Trophoblast cell (in vitro differentiated cells and primary cell): ENCODE measurements around the gene ELP4.

Experiments
- DNase-seq, 2 donors: peaks; one replicate each; pipeline ENCODE4 v3.0.0-alpha.2; 2016
- H2AFZ ChIP-seq: 2 replicates; pipeline ENCODE4 v1.6.1; 2013; ENCODE audit warnings: low read length, moderate library complexity, mild to moderate bottlenecking; ENCODE audit not compliant: insufficient read depth, poor library complexity
- H2AK5ac ChIP-seq: 2 replicates; pipeline ENCODE4 v1.6.1; 2013; ENCODE audit warnings: mild to moderate bottlenecking, low read length
- H2BK120ac ChIP-seq: 2 replicates; pipeline ENCODE4 v1.6.1; 2013; ENCODE audit warnings: low read length, mild to moderate bottlenecking, moderate library complexity; ENCODE audit not compliant: insufficient read depth, poor library complexity
- H2BK12ac ChIP-seq: 2 replicates; pipeline ENCODE4 v1.6.1; 2013; ENCODE audit warnings: mild to moderate bottlenecking, low read length, moderate library complexity
- H2BK5ac ChIP-seq: 2 replicates; pipeline ENCODE4 v1.6.1; 2013; ENCODE audit warnings: low read length, low read depth, moderate library complexity, mild to moderate bottlenecking; ENCODE audit not compliant: poor library complexity
- H3K14ac ChIP-seq: 2 replicates; pipeline ENCODE4 v1.6.1; 2013; ENCODE audit warnings: mild to moderate bottlenecking, low read length
- H3K18ac ChIP-seq: 2 replicates; pipeline ENCODE4 v1.6.1; 2013; ENCODE audit warnings: mild to moderate bottlenecking, low read length
- H3K23ac ChIP-seq: 2 replicates; pipeline ENCODE4 v1.6.1; 2013; ENCODE audit warnings: low read length
- H3K27ac ChIP-seq: 2 replicates; pipeline ENCODE4 v1.5.1; 2013; ENCODE audit warnings: low read depth, mild to moderate bottlenecking, inconsistent platforms, low read length, moderate library complexity
- H3K27me3 ChIP-seq: 2 replicates; pipeline ENCODE4 v1.6.1; 2013; ENCODE audit warnings: inconsistent platforms, mild to moderate bottlenecking, low read length, moderate library complexity; ENCODE audit not compliant: insufficient read depth
- H3K36me3 ChIP-seq, 2 experiments: 1 replicate in 1 of 2; 2 replicates in 1 of 2; pipeline ENCODE4 v1.6.1; 2013; ENCODE audit warnings: low read length in 2 of 2, mild to moderate bottlenecking in 2 of 2, moderate library complexity in 1 of 2; ENCODE audit not compliant: insufficient read depth in 2 of 2, control insufficient read depth in 1 of 2
- H3K4ac ChIP-seq: 2 replicates; pipeline ENCODE4 v1.6.1; 2013; ENCODE audit warnings: low read depth, mild to moderate bottlenecking, low read length, moderate library complexity
- H3K4me1 ChIP-seq, 2 experiments: 1 replicate in 1 of 2; 2 replicates in 1 of 2; pipeline ENCODE4 v1.6.1; 2013; ENCODE audit warnings: low read length in 2 of 2, mild to moderate bottlenecking in 2 of 2, moderate library complexity in 1 of 2; ENCODE audit not compliant: insufficient read depth in 2 of 2, control insufficient read depth in 1 of 2
- H3K4me2 ChIP-seq: 2 replicates; pipeline ENCODE4 v1.6.1; 2013; ENCODE audit warnings: inconsistent platforms, mild to moderate bottlenecking, low read length, moderate library complexity
- H3K4me3 ChIP-seq: 2 replicates; pipeline ENCODE4 v1.5.1; 2013; ENCODE audit warnings: mild to moderate bottlenecking, low read depth, low read length, inconsistent platforms
- H3K79me1 ChIP-seq: one replicate; pipeline ENCODE4 v1.6.1; 2013; ENCODE audit warnings: low read length
- H3K79me2 ChIP-seq: 2 replicates; pipeline ENCODE4 v1.6.1; 2013; ENCODE audit warnings: low read length, mild to moderate bottlenecking; ENCODE audit not compliant: control insufficient read depth, insufficient read depth, poor library complexity
- H3K9ac ChIP-seq: 2 replicates; pipeline ENCODE4 v1.6.1; 2013; ENCODE audit warnings: mild to moderate bottlenecking, low read length
- H3K9me3 ChIP-seq: 2 replicates; pipeline ENCODE4 v1.6.1; 2013; ENCODE audit warnings: low read depth, mild to moderate bottlenecking, control low read depth, inconsistent platforms, low read length; ENCODE audit not compliant: insufficient read depth
- H4K12ac ChIP-seq: 2 replicates; pipeline ENCODE4 v1.6.1; 2013; ENCODE audit warnings: low read depth, mild to moderate bottlenecking, low read length, moderate library complexity
- H4K8ac ChIP-seq: 2 replicates; pipeline ENCODE4 v1.6.1; 2013; ENCODE audit warnings: low read depth, mild to moderate bottlenecking, low read length, moderate library complexity
- H4K91ac ChIP-seq: one replicate; pipeline ENCODE4 v1.6.1; 2013; ENCODE audit warnings: low read depth, mild to moderate bottlenecking, low read length, moderate library complexity
- WGBS: extraction: QIAGEN DNeasy Blood & Tissue Kit; methylation state at CpG from one replicate; pipeline ENCODE4 v1.1.7; 2013; ENCODE audit warnings: missing lambda C conversion rate; ENCODE audit not compliant: insufficient read length, insufficient coverage; ENCODE audit errors: extremely low coverage; 5-methylcytosine and 5-hydroxymethylcytosine counted together

The ELP4 gene

GRCh38 chr11:31676280-31676982 is 166.9 kb downstream of the ELP4 start:
- no peak overlapping the region for H3K18ac ChIP-seq
- WGBS: no CpG with 5 or more reads among the region's 1 CpG

DNA sequence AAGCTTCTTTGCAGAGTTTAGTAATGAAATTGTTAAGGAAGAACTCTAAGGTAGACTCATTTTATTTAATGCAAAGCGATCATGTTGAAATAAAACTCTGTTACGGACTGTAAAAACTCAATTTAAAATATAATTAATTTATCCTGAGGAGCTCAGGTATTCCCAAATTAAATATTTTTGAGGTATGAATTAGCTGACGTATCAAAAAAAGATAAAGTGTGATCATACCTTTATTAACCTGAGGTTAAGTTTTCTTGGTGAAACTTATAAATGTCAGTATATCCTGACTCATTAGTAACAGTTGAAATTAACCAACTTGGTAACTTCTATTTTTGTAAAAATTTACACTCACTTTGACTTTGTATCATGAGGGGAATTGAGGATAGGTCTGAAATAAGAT is 171.2 kb downstream of the ELP4 start:
- H2BK12ac ChIP-seq: no peak overlapping the region
- no peaks in the 10 kb centered on the region for H3K9me3 ChIP-seq
- no peak overlapping the region for H3K14ac ChIP-seq
- no peaks in the 10 kb centered on the region for H3K79me1 ChIP-seq
- no peak overlapping the region for H3K27ac ChIP-seq
- H2AK5ac ChIP-seq: no peak overlapping the region
- no peak overlapping the region for H2BK5ac ChIP-seq
- WGBS: no CpG with 5 or more reads among the region's 3 CpGs
- H2BK120ac ChIP-seq: no peak overlapping the region
- H3K23ac ChIP-seq: no peak overlapping the region
- no peaks in the 10 kb centered on the region for H3K79me2 ChIP-seq
- no peaks in the 10 kb centered on the region for H3K4me1 ChIP-seq
- H4K8ac ChIP-seq: no peak overlapping the region
- no peak overlapping the region for H2AFZ ChIP-seq
- no peak overlapping the region for H3K4me3 ChIP-seq
- no peak overlapping the region for H3K4me2 ChIP-seq
- H3K4ac ChIP-seq: no peak overlapping the region
- no peak overlapping the region for H4K91ac ChIP-seq
- DNase-seq: no peak
- no peak overlapping the region for H4K12ac ChIP-seq
- no peak overlapping the region for H3K9ac ChIP-seq
- no peak overlapping the region for H3K18ac ChIP-seq
- H3K36me3 ChIP-seq: no peaks in the 10 kb centered on the region
- H3K27me3 ChIP-seq: no peaks in the 10 kb centered on the region

More at GRCh38 chr11:31676280-31676982, 166.9 kb downstream of the ELP4 start:
- Histone ChIP-seq H3K23ac (no peak overlapping the region), H4K91ac (no peak overlapping the region), H3K4me2 (no peak overlapping the region), H3K9ac (no peak overlapping the region), H3K27me3 (no peaks in the 10 kb centered on the region), H2AFZ (no peak overlapping the region), H2BK12ac (no peak overlapping the region), H3K9me3 (peaks cover 1% of the 10 kb centered on the region), H2BK5ac (no peak overlapping the region), H2BK120ac (no peak overlapping the region), H3K4me1 (no peaks in the 10 kb centered on the region), H2AK5ac (no peak overlapping the region), H3K4me3 (no peak overlapping the region), H3K79me1 (no peaks in the 10 kb centered on the region), H3K4ac (no peak overlapping the region), H4K12ac (no peak overlapping the region), H3K27ac (no peak overlapping the region), H3K36me3 (no peaks in the 10 kb centered on the region), H3K14ac (no peak overlapping the region), H3K79me2 (no peaks in the 10 kb centered on the region), H4K8ac (no peak overlapping the region)
- DNase-seq: no peak

GRCh38 chr11:31687256-31687655 is 177.7 kb downstream of the ELP4 start:
- no peak overlapping the region for H3K9ac ChIP-seq
- H3K9me3 ChIP-seq: no peaks in the 10 kb centered on the region
- H4K8ac ChIP-seq: no peak overlapping the region
- H3K4me2 ChIP-seq: no peak overlapping the region
- no peak overlapping the region for H3K4me3 ChIP-seq
- H3K79me2 ChIP-seq: no peaks in the 10 kb centered on the region
- no peaks in the 10 kb centered on the region for H3K79me1 ChIP-seq
- H2AK5ac ChIP-seq: no peak overlapping the region
- H3K4ac ChIP-seq: no peak overlapping the region
- H4K12ac ChIP-seq: no peak overlapping the region
- H3K4me1 ChIP-seq: no peaks in the 10 kb centered on the region
- H2BK12ac ChIP-seq: no peak overlapping the region
- no peak overlapping the region for H2AFZ ChIP-seq
- no peak overlapping the region for H3K23ac ChIP-seq
- H3K27me3 ChIP-seq: no peaks in the 10 kb centered on the region
- H2BK5ac ChIP-seq: no peak overlapping the region
- no peak overlapping the region for H4K91ac ChIP-seq
- no peak overlapping the region for H3K18ac ChIP-seq
- DNase-seq: no peak
- no peak overlapping the region for H2BK120ac ChIP-seq
- H3K27ac ChIP-seq: no peak overlapping the region
- H3K36me3 ChIP-seq: no peaks in the 10 kb centered on the region
- WGBS: no CpG with 5 or more reads among the region's 1 CpG
- H3K14ac ChIP-seq: no peak overlapping the region

DNA sequence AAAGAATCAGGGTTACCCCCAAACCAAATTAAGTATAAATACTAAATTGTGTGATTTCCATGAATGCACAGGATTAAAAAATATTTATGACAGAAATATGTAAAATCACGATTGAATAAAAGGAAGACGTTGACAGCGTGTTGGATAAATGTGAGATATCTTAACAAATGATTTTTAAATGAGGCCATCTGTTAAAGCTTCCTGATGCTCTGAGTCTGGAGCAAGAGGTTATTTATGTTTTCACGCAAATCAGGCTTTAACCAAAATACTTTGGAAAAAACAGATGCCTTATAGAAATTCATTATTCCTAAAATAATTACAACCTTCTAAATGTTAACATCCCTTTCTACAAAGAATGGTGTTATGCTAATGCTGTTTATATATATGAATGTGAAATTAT is 178.3 kb downstream of the ELP4 start:
- Histone ChIP-seq H3K79me2 (no peaks in the 10 kb centered on the region), H3K18ac (no peak overlapping the region), H3K4ac (no peak overlapping the region), H4K91ac (no peak overlapping the region), H4K12ac (no peak overlapping the region), H2AK5ac (no peak overlapping the region), H3K4me2 (no peak overlapping the region), H2BK12ac (no peak overlapping the region), H3K36me3 (no peaks in the 10 kb centered on the region), H3K14ac (no peak overlapping the region), H3K79me1 (no peaks in the 10 kb centered on the region), H3K4me3 (no peak overlapping the region), H3K4me1 (no peaks in the 10 kb centered on the region), H2BK120ac (no peak overlapping the region), H3K9me3 (no peaks in the 10 kb centered on the region), H3K23ac (no peak overlapping the region), H2BK5ac (no peak overlapping the region), H4K8ac (no peak overlapping the region), H2AFZ (no peak overlapping the region), H3K27ac (no peak overlapping the region), H3K27me3 (no peaks in the 10 kb centered on the region), H3K9ac (no peak overlapping the region)
- no CpG with 5 or more reads among the region's 4 CpGs for WGBS
- DNase-seq: no peak
